HG03064 (cell line): ENCODE data around the gene STAB2.

Experiments used
- ATAC-seq: cut with Tn5 transposase; IDR thresholded peaks from one replicate; pipeline ENCODE4 v1.9.1; 2021; ENCODE audit warnings: low read depth; ENCODE audit not compliant: unreplicated experiment

STAB2 gene

DNA sequence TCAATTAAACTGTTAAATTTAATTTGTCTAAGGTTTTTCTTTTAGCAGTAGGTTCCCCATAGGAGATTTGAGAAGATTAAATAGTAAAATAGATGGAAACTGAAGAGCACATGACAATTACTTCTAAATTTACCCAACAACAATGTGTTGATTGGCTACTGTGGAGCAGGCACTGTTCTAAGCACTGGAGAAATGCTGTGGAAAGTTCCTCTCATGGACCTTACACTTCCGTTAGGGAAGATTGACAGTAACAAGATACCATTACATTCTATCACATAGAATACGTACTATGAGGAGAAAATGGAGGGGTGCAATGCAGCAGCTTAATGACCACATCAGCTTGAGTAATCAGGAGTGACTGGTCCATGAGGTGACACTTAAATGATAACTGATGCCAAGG, 8.1 kb upstream of the STAB2 start:
- no peak for ATAC-seq

DNA sequence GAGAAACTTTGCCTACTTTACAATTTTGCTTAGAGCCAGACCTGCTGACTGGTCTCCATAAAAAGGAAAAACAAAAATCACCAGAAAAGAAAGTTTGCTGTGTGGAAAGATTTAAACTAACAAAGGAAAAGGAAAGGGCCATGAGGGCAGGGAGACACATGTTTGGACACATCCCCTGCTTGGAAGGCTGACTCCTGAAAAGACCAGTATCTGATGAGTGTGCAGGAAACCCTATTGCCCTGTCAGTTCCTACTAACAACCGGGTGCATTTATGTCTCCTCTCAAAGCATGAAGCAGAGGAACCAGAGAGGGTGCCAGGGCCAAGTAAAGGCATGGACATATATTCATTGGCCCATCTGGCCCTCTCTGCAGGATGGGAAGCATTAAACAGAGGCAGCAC, 7.0 kb upstream of the STAB2 start:
- no peak for ATAC-seq

DNA sequence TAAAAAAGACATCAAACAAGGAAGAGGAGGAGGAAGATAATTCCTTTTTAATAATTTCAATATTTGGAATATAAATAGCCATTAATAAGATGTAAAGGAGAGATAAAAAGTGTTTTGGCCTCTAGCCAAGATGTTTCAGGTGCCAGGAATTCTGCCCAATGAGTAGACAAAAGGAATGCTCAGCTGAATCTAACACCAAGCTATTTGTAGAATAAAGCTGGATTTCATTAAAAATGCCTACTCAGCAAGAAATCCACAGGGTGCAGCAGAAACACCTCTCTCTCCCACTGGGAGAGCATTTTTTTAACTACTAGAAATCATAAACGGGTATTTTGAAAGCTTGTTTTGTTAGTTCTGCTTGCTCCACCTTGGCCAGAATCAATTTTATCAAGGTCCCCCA, 4.1 kb upstream of the STAB2 start:
- ATAC-seq, result no peak

DNA sequence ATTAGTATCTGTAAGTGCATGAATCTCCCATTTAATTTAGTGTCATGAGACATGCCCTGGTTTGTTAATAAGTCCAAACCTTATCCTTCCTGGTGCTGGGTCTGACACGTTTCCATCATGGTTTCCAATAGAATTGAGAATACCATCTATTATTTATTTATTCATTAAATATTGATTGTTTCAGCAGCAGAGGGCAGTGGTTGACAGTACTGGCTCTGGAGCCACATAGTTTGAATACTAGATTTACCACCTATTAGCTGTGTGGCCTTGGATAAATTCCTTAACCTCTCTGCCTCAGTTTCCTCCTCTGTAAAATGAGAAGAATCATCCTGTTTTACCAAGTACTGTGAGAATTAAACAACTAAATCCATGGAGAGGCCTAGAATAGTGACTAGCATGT, 941 bp upstream of the STAB2 start:
- ATAC-seq, result no peak

DNA sequence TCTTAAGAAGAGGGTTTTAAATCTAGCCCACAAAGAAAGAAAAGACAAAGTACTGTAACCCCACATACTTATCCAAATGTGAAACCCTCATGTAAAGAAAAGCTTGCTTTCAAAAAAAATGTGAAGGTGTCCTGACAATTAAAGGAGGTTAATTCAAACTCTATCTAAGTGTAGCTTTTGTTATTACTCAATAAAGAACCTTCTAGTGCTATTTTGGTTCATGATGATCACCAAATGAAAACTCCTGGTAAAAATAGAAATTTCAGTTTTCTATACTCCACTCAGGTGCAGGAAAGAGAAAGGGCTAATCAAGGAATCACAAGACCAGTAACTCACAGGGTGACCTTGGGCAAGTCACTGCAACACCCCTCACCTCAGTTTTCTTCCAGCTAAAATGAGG, 1.6 kb downstream of the STAB2 start:
- ATAC-seq, result no peak

DNA sequence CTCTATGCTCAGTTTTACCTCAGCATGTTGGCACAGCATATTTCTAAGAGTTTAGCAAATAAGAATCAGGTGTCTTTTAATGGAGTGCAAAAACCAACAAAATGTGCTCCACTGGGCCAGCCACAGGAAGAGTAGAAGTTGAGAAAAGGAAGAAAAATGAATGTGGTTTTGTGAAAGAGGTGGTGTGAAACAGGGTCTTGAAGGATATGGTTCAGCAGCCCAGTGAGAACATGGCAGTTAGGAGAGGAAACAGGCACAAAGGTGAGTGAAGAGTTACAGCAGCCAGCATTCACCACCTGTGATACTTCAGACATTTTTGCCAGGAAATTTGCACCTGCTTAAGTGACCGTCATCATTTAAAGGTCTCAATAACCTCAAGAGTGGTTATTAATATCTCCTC, 2.4 kb downstream of the STAB2 start:
- no peak for ATAC-seq

DNA sequence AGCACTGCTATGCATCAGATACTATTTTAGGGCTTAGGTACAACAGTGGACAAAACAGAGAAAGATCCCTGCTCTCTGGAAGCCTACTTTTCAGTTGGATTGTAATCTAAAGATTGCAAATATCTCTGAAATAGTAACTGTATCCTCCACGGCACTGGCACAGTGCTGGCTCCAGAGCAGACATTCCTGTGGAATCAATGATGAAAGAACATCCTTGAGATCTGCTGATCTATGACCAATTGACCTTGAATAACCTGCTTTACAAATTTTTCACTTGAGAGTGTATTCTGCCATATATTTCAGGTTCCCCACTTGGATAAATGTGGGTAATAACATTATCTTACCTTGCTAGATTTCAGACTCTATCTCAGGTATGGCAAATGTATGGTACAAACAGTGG, 3.2 kb downstream of the STAB2 start:
- no peak for ATAC-seq

DNA sequence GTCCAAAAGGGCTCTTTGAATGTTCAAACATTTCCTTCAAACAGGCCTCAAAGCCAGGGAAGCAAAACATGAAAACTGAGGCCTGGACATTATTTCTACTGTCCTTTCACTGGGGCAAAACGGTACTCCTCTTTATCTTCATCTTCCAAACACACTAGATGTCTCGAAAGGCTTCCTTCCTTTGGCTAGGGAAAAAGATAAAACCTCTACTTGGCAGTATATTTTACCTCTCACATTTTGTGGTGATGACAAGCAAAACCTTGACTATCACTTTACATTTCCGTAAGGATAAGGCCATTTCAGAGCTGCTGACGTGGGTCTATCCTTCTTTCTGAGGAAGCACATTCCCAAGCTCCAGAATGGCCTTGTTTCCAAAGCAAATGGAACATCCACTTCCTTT, 9.9 kb downstream of the STAB2 start:
- ATAC-seq, result no peak

DNA sequence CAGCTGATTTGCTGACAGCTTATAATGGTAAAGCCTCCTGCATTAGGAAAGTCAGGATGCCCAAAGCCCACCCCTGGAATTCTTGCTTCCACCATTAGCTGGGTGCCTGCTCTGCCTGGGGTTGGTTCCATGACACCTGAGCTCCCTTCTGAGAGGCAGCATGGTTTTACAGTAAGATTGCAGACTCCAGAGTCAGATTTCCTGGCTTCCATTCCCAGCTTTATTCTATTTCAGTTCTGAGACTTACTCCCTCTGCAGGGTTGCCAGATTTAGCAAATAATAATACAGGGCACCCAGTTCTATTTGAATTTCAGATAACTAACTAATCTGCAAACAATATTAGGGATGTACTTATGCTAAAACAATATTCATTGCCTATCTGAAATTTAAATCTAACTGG, 12.2 kb downstream of the STAB2 start:
- ATAC-seq, result no peak

DNA sequence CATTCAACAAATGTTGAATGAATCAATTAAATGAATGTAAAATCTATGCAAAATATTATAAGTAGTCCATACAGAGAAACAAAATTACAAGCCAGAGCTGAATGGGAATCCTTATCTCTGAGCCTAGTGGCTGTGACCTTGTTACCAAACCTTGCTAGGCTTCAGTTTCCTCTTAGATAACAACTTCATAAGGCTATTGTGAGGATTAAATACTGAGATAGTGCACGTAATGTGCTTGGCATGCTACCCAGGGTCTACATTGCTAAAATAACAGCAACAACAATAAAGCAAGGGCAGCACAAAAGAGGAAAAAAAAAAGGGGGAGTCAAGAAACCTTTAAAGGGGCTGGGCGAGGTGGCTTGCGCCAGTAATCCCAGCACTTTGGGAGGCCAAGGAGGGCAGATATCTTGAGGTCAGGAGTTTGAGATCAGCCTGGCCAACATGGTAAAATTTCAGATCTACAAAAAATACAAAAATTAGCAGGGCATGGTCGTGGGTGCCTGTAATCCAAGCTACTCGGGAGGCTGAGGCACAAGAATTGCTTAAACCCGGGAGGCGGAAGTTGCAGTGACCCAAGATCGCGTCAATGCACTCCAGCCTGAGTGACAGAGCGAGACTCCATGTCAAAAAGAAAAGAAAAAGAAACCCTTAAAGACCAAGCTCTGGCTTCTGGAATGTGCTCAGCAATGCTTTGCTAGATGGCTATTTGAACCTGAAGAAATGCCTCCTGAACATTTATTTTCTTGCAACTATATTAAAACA, 14.1 kb downstream of the STAB2 start:
- no peak for ATAC-seq

DNA sequence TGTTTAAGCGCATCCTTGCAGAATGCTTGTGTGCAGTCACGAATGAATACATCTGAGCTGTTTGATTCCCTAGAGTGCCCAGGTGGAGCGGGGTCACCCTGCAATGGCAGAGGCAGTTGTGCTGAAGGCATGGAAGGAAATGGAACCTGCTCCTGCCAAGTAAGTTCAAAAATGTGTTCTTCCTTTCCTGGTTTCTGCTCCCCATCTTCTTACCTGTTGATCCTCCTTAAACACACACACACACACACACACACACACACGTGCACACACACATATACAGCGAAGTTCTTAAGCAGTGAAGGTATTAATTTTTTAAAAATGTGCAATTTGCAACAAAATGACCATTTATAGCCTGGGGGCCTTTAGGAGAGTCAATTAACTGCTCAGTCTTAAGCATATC, 33.3 kb downstream of the STAB2 start:
- no peak for ATAC-seq

DNA sequence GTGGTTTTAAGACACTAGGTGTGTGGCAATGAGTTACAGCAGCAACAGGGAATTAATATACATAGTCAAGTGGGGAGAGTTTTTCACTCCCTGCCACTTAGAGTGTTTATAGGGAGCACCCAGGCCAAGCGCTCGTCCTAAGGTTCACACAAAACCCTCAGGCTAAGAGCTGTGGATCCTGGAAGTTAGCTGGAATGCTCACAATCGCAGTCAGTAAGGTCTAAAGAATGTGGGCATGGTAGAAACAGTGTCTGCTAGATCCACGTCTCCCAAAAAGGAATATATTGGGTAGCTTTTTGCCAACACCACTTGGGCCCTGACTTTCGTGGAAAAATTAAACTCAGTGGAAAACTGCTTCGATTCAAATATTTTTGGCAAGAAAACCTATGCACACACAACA, 36.6 kb downstream of the STAB2 start:
- no peak for ATAC-seq

DNA sequence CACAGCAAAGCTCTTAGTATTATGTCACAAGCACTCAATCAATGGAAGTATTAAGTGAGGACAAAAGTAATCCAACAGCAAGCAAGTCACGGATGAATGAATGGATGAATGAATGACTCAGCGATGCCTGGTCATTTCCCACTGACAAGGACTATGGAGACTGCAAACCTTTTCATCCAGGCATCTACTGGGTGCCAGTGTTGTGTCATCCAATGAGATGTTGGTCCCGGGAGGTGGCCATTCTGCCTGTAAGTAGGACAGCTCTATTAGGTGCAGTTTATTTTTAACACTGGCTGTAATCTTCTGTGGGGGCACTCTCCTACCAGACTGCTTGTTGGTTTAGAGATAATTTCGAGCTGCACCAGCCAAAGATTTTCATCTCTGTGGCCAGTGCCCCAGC, 39.4 kb downstream of the STAB2 start:
- no peak for ATAC-seq

DNA sequence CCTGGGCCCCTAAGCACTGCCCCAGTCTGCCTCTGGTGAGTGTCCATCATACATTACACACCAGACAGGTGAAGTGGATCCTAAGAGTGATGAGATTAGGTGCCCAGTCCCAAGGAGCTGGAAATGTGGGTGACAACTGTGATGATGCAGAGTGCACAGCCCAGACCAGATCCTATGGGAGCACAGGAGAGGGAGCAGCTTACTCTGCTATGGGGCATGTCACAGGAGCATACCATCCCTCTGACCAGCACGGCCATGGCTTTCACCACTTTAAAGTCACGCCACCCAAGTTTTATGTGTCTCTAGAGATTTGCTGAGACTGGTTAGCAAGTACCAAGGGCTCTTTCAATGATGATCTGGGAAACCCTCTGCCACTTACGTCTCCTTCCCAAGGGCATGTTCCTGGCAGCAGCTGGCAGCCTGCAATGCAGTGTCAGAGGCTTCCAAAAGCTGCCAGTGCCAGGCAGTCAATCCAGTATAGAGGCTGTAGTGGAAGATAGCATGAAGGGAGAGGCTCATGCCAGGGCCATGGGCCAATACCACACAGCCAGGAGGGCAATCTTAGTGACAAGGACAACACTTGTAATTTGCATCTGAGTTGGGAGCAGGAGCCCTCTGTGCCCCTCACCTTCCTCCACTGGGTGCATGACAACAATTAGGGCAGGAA, 40.2 kb downstream of the STAB2 start:
- ATAC-seq, result no peak

DNA sequence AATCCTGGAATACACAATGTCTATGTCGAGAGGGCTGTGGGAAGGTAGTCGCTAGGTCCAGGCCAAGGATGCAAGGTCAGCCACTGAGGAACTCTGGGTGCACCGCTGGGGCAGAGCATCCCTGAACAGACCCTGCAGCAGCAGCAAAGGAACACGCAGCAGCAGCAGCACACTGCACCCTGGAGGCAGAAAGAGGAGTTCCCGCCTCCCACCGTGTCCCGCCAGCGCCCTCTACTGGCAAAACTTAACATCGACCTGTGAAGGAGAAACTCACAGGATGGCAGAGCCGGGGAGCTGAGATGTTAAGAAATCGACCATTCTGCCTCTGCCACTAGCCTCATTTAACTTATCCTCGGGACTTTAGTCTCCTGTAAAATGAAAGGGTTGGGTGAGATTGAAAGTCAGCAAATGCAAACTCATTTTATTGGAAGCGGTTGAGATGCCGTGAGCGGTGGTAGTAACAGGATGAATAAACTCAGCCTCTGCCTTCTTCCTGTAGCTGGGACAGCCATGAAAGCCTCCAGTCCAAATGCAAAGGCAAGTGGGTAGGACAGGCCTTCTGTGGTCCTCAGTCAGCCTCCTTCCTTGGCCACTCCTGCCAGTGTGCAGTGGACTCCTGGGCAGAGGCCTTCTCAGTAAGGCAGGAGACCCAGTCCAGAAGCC, 45.6 kb downstream of the STAB2 start:
- no peak for ATAC-seq

DNA sequence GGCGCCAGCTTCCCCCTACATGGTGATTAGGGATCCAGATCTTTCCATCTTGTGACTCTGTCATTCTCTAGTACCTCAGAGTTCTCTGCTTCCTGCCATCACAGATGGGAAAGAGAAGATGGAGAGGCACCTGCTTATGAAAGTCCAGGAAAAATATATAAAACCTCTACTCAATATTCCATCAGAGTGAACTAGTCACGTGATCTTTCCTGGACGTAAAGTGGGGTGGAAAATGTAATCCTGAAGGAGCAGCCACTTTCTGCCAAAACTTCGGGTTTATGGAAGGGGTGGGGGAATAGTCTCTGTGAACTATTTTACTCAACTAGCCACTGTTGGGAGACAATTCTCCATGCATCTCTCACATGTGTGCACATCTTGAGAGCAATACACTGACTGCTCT, 47.7 kb downstream of the STAB2 start:
- ATAC-seq, result no peak

DNA sequence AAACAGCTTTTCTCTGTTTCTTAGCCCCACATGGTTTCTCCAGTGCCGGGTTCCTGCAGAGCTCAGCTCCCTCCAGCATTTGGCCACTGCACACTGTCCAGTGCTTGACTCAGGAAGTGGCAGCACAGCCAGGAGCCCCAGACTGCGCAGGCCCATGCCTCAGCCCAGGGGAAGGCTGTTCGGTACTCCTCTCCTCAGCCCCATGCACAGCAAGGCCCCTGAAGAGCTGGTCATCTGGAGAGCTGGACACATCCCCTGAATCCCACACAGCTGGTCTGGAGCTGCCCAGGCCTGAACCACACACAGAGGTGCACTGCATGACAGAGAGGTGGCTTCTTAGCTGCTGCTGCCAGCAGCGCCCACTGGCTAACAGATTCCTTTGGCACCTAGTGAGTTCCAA, 48.3 kb downstream of the STAB2 start:
- no peak for ATAC-seq

DNA sequence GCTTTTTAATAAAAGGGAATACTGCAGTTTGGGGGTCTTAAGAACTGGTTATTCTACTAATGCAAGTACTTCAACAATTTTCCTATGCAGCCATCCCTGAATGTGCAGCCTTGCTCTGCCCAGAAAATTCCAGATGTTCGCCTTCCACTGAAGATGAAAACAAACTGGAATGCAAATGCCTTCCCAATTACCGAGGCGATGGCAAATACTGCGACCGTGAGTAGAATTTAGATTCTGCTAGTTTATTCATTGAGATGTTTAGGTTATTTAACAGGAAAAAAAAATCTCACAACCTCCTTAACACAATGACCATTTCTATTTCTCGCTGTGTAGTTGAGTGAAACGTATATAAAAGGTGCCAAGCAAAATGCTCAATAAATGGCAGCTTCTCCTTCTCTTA, 49.9 kb downstream of the STAB2 start:
- ATAC-seq, result no peak

DNA sequence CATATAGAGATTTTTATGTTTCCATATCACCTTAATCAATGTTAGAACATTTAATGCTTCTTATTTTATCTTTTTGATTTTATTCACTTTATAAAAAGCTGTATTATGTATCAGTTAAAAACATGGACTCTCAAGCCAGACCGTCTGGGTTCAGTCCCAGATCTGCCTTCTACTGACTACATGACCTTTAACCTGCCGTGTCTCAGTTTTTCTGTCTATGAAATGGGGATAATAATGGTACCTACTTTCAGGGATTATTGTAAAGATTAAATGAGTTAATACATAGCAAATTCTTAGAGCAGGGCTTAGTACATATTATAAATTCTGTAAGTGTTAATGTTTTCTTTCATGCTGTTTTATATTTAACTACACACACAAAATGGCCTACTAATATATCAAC, 50.4 kb downstream of the STAB2 start:
- ATAC-seq, result no peak

DNA sequence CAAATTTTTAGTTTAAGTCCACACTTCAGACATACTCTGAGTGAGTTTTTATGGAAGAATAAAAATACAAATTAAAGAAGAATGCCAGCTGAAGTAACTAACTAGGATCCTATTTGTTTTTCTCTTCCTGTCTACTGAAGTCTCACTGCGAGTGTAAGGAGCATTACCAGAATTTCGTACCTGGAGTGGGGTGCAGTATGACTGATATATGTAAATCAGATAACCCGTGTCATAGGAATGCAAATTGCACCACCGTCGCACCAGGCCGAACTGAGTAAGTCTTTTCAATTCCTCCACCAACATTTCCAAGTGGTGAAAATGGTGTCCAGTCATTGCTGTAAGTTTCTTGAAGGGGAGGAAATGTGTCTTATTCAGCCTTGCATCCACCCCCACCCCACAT, 52.9 kb downstream of the STAB2 start:
- ATAC-seq, result no peak

DNA sequence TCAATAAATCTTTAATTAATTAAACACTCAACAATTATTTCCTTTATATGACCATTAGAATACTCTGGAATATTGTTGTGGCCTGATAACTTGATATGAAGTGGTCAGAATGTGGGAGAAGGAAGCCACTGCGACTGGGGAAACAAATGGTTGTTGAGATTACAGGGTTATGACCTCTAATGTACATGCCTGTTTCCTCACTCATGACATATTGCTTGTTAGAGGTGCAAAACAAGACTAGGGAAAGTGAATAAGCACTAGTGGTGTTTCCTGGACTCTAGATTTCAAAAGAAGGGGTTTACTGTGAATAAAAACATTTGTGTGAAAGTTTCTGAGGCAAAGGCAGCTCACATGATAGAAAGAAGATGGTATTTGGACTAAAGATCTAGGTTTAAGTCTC, 53.3 kb downstream of the STAB2 start:
- ATAC-seq, result no peak

DNA sequence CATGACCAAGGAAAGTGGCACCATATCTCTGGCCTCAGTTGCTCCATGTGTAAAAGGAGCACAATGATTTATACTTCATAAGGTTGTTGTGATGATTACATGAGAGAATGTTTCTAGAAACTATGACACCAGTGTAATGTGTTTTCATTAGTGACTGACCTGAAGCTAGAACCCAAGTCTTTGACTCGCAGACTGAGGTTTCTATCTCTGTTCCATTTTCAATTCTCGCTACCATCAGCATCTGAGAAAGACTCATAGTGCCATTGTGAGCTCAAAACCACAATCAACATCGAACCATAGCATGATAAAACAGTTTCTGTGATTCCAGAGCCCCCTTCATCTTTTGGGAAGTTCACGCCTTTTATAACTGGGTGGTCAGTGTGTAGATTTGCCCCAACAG, 53.8 kb downstream of the STAB2 start:
- no peak for ATAC-seq
